ENCODE results near the gene INPP5E.

INPP5E gene

DNA sequence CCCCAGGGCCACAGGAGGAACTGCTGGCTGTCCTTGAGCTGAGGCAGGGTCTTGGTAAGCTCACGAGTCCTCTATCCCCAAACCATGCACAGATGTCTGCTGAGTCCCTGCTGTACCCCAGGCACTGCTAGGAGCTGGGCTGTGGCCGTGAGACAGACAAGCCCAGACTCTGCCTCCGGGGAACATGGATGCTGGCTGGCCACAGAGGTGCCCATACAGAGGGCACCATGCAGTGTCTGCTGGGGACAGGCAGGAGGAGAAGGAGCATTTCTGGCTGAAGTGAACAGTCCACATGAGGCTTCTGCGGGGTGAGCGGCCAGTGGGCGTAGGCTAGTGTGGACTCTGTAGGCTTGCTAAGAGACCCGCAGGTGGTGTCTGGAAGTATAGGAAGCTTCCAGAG, 48.0 kb upstream of the INPP5E start:
- TF ChIP-seq, protein P1, sequence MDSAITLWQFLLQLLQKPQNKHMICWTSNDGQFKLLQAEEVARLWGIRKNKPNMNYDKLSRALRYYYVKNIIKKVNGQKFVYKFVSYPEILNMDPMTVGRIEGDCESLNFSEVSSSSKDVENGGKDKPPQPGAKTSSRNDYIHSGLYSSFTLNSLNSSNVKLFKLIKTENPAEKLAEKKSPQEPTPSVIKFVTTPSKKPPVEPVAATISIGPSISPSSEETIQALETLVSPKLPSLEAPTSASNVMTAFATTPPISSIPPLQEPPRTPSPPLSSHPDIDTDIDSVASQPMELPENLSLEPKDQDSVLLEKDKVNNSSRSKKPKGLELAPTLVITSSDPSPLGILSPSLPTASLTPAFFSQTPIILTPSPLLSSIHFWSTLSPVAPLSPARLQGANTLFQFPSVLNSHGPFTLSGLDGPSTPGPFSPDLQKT (IDR thresholded peaks at IDR 0.05; ENCODE audit: borderline replicate concordance, low read depth, low read length): no peak
- TF ChIP-seq ZNF394 (tag by site-specific recombination; IDR thresholded peaks at IDR 0.05; ENCODE audit: borderline replicate concordance) (no peak), ZNF610 (tag by site-specific recombination; IDR thresholded peaks at IDR 0.05; ENCODE audit: borderline replicate concordance) (no peak), ZNF76 (tag by site-specific recombination; IDR thresholded peaks at IDR 0.05; ENCODE audit: borderline replicate concordance, low read depth) (no peak), ZNF624 (tag by site-specific recombination; IDR thresholded peaks at IDR 0.05) (no peak), ZNF830 (tag by site-specific recombination; IDR thresholded peaks at IDR 0.05; ENCODE audit: low read depth) (no peak), ZSCAN30 (tag by site-specific recombination; IDR thresholded peaks at IDR 0.05) (no peak), GLI4 (tag by site-specific recombination; IDR thresholded peaks at IDR 0.05) (no peak), IKZF3 (tag by site-specific recombination; IDR thresholded peaks at IDR 0.05) (no peak)
- TF ChIP-seq, protein P2, sequence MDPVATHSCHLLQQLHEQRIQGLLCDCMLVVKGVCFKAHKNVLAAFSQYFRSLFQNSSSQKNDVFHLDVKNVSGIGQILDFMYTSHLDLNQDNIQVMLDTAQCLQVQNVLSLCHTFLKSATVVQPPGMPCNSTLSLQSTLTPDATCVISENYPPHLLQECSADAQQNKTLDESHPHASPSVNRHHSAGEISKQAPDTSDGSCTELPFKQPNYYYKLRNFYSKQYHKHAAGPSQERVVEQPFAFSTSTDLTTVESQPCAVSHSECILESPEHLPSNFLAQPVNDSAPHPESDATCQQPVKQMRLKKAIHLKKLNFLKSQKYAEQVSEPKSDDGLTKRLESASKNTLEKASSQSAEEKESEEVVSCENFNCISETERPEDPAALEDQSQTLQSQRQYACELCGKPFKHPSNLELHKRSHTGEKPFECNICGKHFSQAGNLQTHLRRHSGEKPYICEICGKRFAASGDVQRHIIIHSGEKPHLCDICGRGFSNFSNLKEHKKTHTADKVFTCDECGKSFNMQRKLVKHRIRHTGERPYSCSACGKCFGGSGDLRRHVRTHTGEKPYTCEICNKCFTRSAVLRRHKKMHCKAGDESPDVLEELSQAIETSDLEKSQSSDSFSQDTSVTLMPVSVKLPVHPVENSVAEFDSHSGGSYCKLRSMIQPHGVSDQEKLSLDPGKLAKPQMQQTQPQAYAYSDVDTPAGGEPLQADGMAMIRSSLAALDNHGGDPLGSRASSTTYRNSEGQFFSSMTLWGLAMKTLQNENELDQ (tag by site-specific recombination; IDR thresholded peaks at IDR 0.05; ENCODE audit: low read depth): no peak
- TF ChIP-seq, protein P3, sequence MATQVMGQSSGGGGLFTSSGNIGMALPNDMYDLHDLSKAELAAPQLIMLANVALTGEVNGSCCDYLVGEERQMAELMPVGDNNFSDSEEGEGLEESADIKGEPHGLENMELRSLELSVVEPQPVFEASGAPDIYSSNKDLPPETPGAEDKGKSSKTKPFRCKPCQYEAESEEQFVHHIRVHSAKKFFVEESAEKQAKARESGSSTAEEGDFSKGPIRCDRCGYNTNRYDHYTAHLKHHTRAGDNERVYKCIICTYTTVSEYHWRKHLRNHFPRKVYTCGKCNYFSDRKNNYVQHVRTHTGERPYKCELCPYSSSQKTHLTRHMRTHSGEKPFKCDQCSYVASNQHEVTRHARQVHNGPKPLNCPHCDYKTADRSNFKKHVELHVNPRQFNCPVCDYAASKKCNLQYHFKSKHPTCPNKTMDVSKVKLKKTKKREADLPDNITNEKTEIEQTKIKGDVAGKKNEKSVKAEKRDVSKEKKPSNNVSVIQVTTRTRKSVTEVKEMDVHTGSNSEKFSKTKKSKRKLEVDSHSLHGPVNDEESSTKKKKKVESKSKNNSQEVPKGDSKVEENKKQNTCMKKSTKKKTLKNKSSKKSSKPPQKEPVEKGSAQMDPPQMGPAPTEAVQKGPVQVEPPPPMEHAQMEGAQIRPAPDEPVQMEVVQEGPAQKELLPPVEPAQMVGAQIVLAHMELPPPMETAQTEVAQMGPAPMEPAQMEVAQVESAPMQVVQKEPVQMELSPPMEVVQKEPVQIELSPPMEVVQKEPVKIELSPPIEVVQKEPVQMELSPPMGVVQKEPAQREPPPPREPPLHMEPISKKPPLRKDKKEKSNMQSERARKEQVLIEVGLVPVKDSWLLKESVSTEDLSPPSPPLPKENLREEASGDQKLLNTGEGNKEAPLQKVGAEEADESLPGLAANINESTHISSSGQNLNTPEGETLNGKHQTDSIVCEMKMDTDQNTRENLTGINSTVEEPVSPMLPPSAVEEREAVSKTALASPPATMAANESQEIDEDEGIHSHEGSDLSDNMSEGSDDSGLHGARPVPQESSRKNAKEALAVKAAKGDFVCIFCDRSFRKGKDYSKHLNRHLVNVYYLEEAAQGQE (tag by site-specific recombination; IDR thresholded peaks at IDR 0.05): no peak
- TF ChIP-seq, protein P4, sequence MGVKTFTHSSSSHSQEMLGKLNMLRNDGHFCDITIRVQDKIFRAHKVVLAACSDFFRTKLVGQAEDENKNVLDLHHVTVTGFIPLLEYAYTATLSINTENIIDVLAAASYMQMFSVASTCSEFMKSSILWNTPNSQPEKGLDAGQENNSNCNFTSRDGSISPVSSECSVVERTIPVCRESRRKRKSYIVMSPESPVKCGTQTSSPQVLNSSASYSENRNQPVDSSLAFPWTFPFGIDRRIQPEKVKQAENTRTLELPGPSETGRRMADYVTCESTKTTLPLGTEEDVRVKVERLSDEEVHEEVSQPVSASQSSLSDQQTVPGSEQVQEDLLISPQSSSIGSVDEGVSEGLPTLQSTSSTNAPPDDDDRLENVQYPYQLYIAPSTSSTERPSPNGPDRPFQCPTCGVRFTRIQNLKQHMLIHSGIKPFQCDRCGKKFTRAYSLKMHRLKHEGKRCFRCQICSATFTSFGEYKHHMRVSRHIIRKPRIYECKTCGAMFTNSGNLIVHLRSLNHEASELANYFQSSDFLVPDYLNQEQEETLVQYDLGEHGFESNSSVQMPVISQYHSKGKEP (tag by site-specific recombination; IDR thresholded peaks at IDR 0.05): no peak
- ChIA-PET CTCF (interaction anchor here (0.6 to 9.1 kb wide), 30 partner anchors 9 to 218 kb away, joined by 3 to 360 read pairs (median 5); no protein-coding TSS in a partner anchor), POLR2A (interaction anchor here (0.5 to 2.5 kb wide), 3 partner anchors 11 to 663 kb away, joined by 3 to 7 read pairs (median 6); no protein-coding TSS in a partner anchor)
- Histone ChIP-seq H3K9me3 (ENCODE audit: control insufficient read depth, insufficient read depth, low read depth, low read length) (no peaks in the 10 kb centered on the region), H3K27ac (ENCODE audit: extremely low read depth, low read depth, low read length) (no peak overlapping the region), H3K36me3 (ENCODE audit: control insufficient read depth in 2 of 2, insufficient read depth in 1 of 2, low read length in 2 of 2) (no peaks in the 10 kb centered on the region), H3K4me1 (ENCODE audit: control insufficient read depth, insufficient read depth, low read length) (no peaks in the 10 kb centered on the region; the same call in 1 of the 2 replicates), H3K4me3 (ENCODE audit: low read depth, low read length) (no peak overlapping the region)

DNA sequence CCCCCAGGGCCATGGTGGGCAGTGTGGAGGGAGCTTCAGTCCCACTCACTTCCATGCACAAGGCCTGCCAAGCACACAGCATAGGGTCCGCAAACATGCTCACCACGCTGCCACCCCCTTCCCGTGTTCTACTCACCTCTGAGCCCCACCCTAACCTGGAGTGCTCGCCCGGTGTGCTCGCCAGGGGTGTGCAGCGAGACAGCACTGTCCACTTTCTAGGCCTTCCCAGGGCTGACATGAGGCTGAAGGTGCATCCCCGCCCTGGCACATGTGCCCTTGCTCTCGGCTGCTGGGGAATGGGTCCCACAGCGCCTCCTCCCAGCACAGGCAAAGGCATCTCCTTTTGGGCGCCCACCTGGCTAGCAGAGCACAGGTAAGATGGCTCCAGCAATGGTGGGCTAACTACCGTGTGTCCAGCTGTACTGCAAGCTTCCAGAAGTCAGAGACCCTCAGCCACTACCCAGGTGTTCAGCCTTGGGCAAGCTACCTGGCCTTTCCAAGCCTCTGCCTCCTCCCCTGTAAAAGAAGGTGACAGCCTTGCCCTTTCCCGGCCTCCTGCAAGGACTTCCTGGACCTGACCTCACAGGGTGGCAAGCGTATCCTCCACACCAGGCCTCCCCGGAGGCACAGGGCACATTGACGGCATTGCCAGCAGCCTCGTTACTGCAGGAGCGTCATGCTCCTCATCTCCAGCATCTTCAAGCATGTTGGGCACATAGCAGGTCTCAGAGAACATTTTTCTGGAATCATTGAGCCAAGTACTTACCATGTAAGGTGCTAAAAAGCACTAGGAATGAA, 47.4 kb upstream of the INPP5E start:
- TF ChIP-seq ZEB2 (tag by site-specific recombination; IDR thresholded peaks at IDR 0.05) (no peak), ZNF626 (tag by site-specific recombination; IDR thresholded peaks at IDR 0.05) (no peak), OVOL3 (tag by site-specific recombination; IDR thresholded peaks at IDR 0.05) (no peak)
- TF ChIP-seq, protein P5, sequence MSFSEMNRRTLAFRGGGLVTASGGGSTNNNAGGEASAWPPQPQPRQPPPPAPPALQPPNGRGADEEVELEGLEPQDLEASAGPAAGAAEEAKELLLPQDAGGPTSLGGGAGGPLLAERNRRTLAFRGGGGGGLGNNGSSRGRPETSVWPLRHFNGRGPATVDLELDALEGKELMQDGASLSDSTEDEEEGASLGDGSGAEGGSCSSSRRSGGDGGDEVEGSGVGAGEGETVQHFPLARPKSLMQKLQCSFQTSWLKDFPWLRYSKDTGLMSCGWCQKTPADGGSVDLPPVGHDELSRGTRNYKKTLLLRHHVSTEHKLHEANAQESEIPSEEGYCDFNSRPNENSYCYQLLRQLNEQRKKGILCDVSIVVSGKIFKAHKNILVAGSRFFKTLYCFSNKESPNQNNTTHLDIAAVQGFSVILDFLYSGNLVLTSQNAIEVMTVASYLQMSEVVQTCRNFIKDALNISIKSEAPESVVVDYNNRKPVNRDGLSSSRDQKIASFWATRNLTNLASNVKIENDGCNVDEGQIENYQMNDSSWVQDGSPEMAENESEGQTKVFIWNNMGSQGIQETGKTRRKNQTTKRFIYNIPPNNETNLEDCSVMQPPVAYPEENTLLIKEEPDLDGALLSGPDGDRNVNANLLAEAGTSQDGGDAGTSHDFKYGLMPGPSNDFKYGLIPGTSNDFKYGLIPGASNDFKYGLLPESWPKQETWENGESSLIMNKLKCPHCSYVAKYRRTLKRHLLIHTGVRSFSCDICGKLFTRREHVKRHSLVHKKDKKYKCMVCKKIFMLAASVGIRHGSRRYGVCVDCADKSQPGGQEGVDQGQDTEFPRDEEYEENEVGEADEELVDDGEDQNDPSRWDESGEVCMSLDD (tag by site-specific recombination; IDR thresholded peaks at IDR 0.05): no peak
- Histone ChIP-seq H3K36me3 (ENCODE audit: control insufficient read depth in 2 of 2, insufficient read depth in 1 of 2, low read length in 2 of 2) (no peaks in the 10 kb centered on the region), H3K4me1 (ENCODE audit: control insufficient read depth, insufficient read depth, low read length) (no peaks in the 10 kb centered on the region; the same call in 1 of the 2 replicates), H3K9me3 (ENCODE audit: control insufficient read depth, insufficient read depth, low read depth, low read length) (no peaks in the 10 kb centered on the region), H3K4me3 (ENCODE audit: low read depth, low read length) (no peak overlapping the region), H3K27ac (ENCODE audit: extremely low read depth, low read depth, low read length) (no peak overlapping the region)
- POLR2A ChIA-PET: interaction anchor here (1.0 to 2.5 kb wide), 3 partner anchors 10 to 138 kb away, joined by 3 to 6 read pairs (median 4); no protein-coding TSS in a partner anchor
- CTCF ChIA-PET: interaction anchor here (0.6 to 9.1 kb wide), 20 partner anchors 8 to 185 kb away, joined by 3 to 360 read pairs (median 6); no protein-coding TSS in a partner anchor

Data from HEK293 (cell line).